GM19452 (cell line): ENCODE results near the gene ALDH1A1.

Source experiments
- ATAC-seq: cut with Tn5 transposase; IDR thresholded peaks from one replicate; pipeline ENCODE4 v1.9.1; 2021; ENCODE audit not compliant: unreplicated experiment

ALDH1A1 gene

DNA sequence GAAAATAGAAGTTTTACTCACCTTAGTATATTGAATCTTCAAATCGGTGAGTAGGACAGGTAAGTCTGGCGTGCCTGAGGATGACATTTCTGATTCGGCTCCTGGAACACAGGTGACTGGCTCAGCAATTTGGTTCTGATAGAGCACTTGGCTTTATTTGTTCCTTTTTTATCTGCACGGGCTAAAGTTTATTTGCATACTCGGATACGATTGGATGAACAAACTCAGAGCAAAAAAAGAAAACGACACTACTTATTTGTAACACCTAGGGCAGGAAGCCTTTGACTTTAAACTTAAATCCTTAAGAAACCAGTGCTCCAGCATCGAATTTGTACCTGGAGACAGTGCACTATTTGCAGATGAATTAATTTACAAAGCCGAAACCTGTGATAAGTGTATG, at the start of gene ALDH1A1:
Gene ALDH1A1, minus strand, starts transcription at position 140 of the 400 bp plus-strand sequence. Its CDS starts 53 bp downstream, at position 87.
- no peak for ATAC-seq

DNA sequence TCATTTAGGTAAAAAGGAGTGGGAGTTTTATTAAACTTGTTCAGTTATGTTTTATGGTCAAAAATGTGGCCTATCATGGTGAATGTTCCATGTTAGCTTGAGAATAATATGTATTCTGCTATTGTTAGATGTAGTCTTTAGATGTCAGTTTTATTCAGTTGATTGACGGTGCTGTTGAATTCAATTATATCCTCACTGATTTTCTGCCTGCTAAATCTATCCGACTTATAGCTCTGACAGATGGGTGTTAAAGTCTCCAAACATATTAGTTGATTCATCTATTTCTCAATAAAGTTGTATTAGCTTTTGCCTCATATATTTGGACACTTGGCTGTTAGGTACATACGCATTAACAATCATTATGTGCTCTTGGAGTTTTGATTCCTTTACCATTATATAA, 49.0 kb upstream of the ALDH1A1 start:
- no peak for ATAC-seq

GRCh38 chr9:72998363-72998762, 45.5 kb upstream of the ALDH1A1 start:
- no peak for ATAC-seq

DNA sequence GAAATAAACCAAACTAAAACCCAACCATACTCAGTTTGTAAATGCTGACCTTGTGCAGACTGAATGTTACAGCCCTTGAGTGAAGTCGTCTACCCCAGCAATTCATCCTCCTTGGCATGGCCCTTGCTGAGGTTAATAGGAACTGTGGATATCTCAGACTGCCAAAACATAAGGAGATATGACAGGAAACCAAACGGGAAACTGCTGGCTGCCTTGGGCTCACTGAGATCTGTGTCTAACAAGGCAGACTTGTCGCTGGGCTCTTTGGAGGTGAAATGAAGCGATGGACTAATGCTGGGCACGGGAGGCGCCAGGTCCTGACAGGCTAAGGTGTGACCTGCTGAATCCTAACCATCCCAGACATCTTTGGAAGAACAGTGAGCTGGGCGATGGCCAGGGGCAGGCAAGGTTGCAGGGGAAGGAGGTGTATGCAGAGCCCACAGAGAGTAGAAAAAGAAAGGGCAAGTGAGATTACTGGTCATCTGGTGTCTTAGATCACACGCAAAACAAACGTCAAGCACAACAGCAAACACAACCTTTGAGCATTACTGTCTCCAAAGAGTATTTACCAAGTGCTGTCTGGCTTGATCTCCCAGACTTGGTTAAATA, 44.6 kb upstream of the ALDH1A1 start:
- ATAC-seq, result no peak

- ATAC-seq, result no peak
Observed at GRCh38 chr9:72996684-72997314, 43.9 kb upstream of the ALDH1A1 start.

- no peak for ATAC-seq
Observed at GRCh38 chr9:72996114-72996513, 43.3 kb upstream of the ALDH1A1 start.

- no peak for ATAC-seq
Observed at GRCh38 chr9:72995131-72996024, 42.5 kb upstream of the ALDH1A1 start.

- no peak for ATAC-seq
Observed at GRCh38 chr9:72991772-72992171, 38.9 kb upstream of the ALDH1A1 start.

DNA sequence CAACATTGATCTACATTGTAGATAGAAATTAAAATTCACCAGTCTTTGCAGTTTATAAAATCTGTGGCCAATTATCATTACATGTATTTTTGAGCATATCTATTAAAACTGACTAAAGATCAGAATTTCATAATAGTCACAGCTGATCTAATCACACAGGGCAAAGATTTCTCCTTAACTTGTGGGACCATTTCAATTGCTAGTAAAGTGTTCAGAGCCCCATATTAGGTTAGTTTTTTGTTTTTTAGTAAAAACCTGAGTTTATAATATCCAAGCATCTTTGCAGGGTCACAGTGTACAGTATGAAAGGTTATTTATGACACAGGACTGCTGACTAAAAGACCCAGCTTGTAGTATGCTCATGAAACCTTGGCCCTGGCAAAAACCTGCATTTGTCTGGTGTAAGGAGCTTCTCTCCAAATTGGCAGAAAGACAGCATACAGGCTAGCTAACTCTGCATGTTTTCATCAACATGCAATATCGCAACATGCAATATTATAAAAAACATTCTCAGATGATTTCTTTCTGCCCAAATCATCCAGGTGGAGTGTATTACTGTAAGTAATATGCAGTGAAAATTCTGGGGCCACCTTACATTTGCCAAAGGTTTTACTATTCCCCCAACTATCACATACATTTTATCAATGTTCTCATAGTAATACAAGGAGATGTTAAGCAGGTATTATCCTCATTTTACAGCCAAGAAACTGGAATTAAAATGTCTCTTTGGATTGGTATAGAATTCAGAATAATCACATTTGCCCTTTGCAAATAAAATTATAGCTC, 37.7 kb upstream of the ALDH1A1 start:
- no peak for ATAC-seq

DNA sequence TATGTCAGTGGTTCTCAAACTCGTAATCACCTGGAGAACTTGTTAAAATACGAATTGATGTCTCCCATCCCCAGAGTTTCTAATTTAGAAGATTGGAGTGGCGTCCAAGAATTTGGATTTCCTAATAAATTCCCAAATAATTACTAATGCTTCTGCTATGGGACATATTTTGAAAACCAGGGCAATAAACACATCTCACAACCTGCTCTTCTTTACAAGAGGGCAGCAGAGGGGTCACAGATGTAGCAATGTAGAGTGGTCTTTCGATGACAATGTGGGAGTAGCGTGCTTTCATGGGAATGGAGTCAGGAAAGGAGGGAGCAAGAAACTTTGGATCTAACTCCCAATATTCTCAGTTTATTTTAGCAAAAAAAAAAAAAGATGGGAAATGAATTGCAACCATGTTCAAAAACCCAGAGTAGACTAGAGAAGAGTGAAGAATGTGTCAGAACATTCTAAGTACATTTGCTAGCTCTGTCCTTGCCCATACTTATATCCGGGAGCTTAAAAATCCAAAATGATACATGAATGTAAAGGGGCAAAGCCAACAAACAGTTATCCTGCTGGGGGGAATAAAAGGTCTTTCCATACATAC, 33.8 kb upstream of the ALDH1A1 start:
- no peak for ATAC-seq

DNA sequence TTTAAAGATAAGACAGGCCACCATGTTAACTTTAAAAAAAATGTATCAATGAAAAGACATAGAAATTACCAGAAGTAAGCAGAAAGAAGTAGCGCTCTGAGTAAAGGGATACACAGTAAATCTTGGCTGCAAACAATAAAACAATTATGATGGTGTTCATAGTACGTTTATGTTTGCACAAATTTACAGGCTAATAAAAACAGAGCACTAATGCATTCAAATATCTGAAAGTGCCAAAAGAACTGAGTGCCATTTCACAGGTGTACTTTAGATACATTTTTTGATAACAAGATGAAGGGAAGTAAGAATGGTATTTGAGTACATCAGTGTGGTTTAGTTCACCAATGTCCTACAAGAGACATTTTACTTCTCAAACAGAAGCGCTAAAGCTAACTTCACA, 32.9 kb upstream of the ALDH1A1 start:
- ATAC-seq, result no peak

GRCh38 chr9:72984991-72985390, 32.1 kb upstream of the ALDH1A1 start:
- no peak for ATAC-seq

GRCh38 chr9:72984226-72984947, 31.5 kb upstream of the ALDH1A1 start:
- no peak for ATAC-seq

DNA sequence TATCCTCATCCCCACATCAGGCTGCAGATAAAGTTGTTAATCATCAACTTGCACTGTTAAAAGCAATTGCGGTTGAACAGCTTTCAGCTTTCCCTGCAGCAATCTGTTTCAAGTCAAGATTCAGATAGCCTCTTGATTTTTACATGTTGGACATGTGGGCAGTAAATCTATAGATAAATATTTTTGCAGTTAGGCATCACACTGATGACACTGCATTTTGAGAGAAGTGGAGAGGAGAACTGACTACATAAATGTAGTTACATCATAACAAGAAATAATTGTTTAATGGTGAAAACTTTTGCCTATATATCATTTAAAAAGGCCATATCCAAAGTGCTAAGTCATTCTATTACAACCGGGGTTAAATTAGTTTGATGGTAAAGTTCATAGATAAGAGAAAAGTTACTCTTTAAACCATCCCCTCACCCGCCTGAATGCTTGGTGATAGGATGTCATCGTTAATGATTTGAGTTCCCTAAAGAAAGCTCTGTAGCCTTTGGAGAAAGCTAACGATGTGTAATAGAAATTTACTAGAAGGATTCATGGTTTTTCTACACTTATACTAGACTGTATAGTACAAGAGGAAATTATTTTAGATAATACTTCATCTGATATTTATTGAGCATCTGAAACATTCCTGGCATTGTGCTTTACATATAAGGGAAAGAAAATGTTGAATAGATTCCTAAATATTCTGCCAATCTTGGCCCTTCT, 30.8 kb upstream of the ALDH1A1 start:
- ATAC-seq, result no peak

DNA sequence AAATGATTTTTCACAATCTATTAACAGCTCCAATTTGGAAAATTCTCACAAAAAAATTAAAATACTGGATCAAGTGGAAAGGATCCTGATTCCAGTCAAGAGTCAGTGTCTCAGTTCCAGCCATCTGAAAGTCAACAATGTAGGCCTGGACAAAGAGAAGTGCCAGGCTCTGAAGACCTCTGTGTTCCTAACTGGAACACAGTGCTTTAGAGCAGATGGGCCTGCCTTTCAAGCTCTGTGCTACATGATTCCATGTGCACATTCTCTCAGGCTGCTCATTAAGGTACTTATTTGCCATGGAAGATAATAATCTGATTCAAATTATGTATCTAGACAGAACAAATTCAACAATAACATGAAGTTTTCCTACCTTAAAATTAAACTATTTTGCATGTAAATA, 30.2 kb upstream of the ALDH1A1 start:
- ATAC-seq, result no peak

DNA sequence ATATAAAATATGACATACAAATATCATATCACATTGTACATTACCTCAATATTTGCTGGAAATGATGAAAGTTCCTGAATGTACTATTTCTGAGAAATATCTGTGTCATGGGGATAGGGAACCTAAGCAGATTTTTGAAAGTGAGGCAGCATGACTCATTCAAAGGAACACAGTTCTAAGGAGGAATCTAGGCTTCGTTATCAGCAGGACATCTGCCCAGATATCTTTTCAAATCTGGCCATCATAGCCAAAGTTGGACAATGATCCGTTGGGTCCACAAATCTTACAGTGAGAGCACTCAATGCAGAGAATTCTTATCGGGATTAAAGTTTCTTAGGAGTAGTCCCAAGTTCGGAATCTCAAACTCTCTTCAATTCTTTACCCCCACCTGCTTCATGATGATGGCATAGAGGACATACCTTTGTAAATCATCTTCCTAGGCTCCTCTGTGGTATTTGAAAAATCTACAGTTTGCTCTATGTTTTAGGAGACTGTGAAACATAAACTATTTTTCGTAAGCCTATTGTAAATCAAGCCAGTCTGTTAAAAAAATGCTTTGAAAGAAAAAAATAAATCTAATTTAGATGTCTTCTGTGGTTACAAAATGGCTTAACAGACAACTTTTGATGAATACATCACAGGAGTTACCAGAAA, 29.4 kb upstream of the ALDH1A1 start:
- no peak for ATAC-seq

- ATAC-seq, result no peak
Observed at GRCh38 chr9:72981433-72981832, 28.6 kb upstream of the ALDH1A1 start.

GRCh38 chr9:72980600-72981265, 27.9 kb upstream of the ALDH1A1 start:
- ATAC-seq, result no peak
